ENCODE data around the gene MARK2.

Gene MARK2

GRCh38 chr11:63937713-63938478, 99.0 kb downstream of the MARK2 start:
- DNase-seq, result peak; percentile 24

GRCh38 chr11:63938479-63939396, 99.8 kb downstream of the MARK2 start, which contains the start of gene NAA40:
NAA40 (plus strand) TSS chr11:63939002; CDS start chr11:63939097, 95 bp downstream.
- DNase-seq, result peak; percentile 96

GRCh38 chr11:63939397-63939891, 100.5 kb downstream of the MARK2 start:
- DNase-seq, result no peak

- no peak for DNase-seq
These were observed 101.9 kb downstream of the MARK2 start for GRCh38 chr11:63940786-63941185.

GRCh38 chr11:63941901-63942300, 103.0 kb downstream of the MARK2 start:
- DNase-seq, result no peak

GRCh38 chr11:63942803-63943202, 103.9 kb downstream of the MARK2 start:
- no peak for DNase-seq

- DNase-seq, result no peak
These were observed 106.1 kb downstream of the MARK2 start for GRCh38 chr11:63944987-63945386.

- peak; percentile 40 for DNase-seq
These were observed 106.7 kb downstream of the MARK2 start for GRCh38 chr11:63945477-63946163.

GRCh38 chr11:63951779-63952536, 113.0 kb downstream of the MARK2 start:
- DNase-seq, result no peak

GRCh38 chr11:63952570-63952969, 113.7 kb downstream of the MARK2 start:
- DNase-seq, result no peak

GRCh38 chr11:63958008-63958407, 119.1 kb downstream of the MARK2 start:
- DNase-seq, result no peak
